NCI-H1694 treated with DMSO at 0.1 percent for 48 hours (cell line): ENCODE measurements around the gene ADD3.
"Not testable (repeated sequence)": the region's sequence is repeated elsewhere in the genome, so short reads cannot be mapped to it uniquely, and the experiment has no call there.

Experiments used
- DNase-seq: peaks from one replicate; lab custom pipeline; 2025; lab: John Stamatoyannopoulos, UW

ADD3 gene

GRCh38 chr10:109975244-109976190, 32.3 kb upstream of the ADD3 start:
- DNase-seq, result no peak

GRCh38 chr10:109976681-109977080, 31.1 kb upstream of the ADD3 start:
- no peak for DNase-seq

- no peak for DNase-seq
Measured at GRCh38 chr10:109977382-109977806, 30.4 kb upstream of the ADD3 start.

- DNase-seq, result no peak
Measured at GRCh38 chr10:109978481-109978880, 29.3 kb upstream of the ADD3 start.

GRCh38 chr10:109979215-109979614, 28.6 kb upstream of the ADD3 start:
- no peak for DNase-seq

GRCh38 chr10:109981650-109982049, 26.1 kb upstream of the ADD3 start:
- DNase-seq, result no peak

GRCh38 chr10:109982123-109982522, 25.7 kb upstream of the ADD3 start:
- DNase-seq, result no peak

GRCh38 chr10:109982812-109983211, 25.0 kb upstream of the ADD3 start:
- DNase-seq, result no peak

- DNase-seq, result no peak
Measured at GRCh38 chr10:109984013-109984412, 23.8 kb upstream of the ADD3 start.

- not testable (repeated sequence) for DNase-seq
Measured at GRCh38 chr10:109985768-109986167, 22.0 kb upstream of the ADD3 start.

- DNase-seq, result no peak
Measured at GRCh38 chr10:109987452-109988211, 20.2 kb upstream of the ADD3 start.

- DNase-seq, result no peak
Measured at GRCh38 chr10:109988212-109988596, 19.6 kb upstream of the ADD3 start.

- DNase-seq, result no peak
Measured at GRCh38 chr10:109991266-109991855, 16.4 kb upstream of the ADD3 start.

GRCh38 chr10:109992485-109992884, 15.3 kb upstream of the ADD3 start:
- DNase-seq, result no peak

GRCh38 chr10:109993551-109994330, 14.0 kb upstream of the ADD3 start:
- DNase-seq, result no peak

- no peak for DNase-seq
Measured at GRCh38 chr10:109994711-109995577, 12.8 kb upstream of the ADD3 start.

GRCh38 chr10:109995595-109995994, 12.2 kb upstream of the ADD3 start:
- DNase-seq, result no peak

- DNase-seq, result no peak
Measured at GRCh38 chr10:109996225-109996624, 11.6 kb upstream of the ADD3 start.

- no peak for DNase-seq
Measured at GRCh38 chr10:109996766-109997171, 11.0 kb upstream of the ADD3 start.

GRCh38 chr10:109997233-109997632, 10.6 kb upstream of the ADD3 start:
- DNase-seq, result no peak

GRCh38 chr10:109998513-109998912, 9.3 kb upstream of the ADD3 start:
- DNase-seq, result no peak
